Ramos (cell line): ENCODE results near the gene FRMD8.

Experiments
- in situ Hi-C: fragments of 300-500 bp; cut with MboI; formaldehyde crosslinking; loops from one replicate; pipeline ENCODE4 v1.14.3; 2022; ENCODE audit warnings: low sequenced_read_pairs; ENCODE audit not compliant: unreplicated experiment

Gene FRMD8

DNA sequence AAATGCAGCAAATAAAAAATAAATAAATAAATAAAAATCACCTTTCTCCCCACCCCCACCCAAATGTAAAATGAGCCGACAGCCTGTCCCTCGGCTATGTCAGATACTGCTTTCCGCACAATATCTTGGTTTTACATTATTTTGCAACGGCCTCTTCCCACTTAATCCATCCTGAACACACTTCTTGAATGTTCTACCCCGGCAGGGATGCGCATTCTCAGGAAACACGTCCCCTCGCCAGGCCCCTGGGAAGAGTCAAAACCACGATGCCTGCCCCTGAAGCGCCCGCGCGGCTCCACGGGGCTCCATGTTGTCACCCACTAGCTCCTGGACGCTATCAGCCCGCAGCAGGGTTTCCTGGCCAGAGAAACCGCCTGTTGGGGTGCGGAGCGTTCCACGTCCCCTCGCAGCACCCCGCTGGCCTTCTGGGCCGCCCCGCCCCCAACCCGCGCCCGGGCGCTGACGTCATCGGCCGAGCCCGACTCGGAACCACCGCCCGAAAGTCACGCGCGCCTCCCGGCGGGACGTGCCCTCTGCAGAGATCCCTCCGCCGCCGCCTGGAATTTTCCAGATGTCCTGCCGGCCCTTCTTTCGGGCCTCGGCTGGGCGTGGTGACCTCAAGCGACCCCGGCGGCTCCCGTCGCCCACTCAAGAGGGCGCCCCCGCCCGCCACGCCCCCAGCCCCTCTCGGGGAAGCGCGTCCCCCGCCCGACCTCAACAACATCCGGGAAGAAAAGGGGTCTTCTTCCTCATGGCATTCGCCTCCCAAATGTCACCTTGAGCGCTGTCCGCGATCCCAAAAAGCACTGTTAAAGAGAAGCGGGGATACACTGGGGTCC lies 35.6 kb downstream of the FRMD8 start:
- in situ Hi-C loops: no loop called here

- in situ Hi-C loops: no loop called here
These were observed 36.4 kb downstream of the FRMD8 start, which contains the start of gene NEAT1 for GRCh38 chr11:65422633-65423515. TSS of gene NEAT1 (plus strand) at chr11:65422798.

- in situ Hi-C loops: no loop called here
These were observed 37.2 kb downstream of the FRMD8 start for GRCh38 chr11:65423516-65424204.

GRCh38 chr11:65424205-65425104 lies 38.0 kb downstream of the FRMD8 start:
- in situ Hi-C loops: no loop called here

- in situ Hi-C loops: no loop called here
These were observed 38.9 kb downstream of the FRMD8 start for GRCh38 chr11:65425105-65425970.

DNA sequence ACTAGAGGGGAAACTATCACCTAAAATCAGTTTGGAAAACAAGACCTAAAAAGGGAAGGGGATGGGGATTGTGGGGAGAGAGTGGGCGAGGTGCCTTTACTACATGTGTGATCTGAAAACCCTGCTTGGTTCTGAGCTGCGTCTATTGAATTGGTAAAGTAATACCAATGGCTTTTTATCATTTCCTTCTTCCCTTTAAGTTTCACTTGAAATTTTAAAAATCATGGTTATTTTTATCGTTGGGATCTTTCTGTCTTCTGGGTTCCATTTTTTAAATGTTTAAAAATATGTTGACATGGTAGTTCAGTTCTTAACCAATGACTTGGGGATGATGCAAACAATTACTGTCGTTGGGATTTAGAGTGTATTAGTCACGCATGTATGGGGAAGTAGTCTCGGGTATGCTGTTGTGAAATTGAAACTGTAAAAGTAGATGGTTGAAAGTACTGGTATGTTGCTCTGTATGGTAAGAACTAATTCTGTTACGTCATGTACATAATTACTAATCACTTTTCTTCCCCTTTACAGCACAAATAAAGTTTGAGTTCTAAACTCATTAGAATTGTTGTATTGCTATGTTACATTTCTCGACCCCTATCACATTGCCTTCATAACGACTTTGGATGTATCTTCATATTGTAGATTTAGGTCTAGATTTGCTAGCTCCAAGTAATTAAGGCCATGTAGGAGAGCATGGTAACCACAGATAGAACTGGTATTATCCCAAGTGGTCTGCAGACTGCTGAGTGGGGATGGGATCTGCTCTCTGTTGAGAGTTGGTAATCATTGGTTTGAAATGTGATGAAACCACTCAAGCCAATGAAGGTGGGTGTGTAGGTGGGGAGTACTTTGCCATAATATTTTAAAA lies 39.8 kb downstream of the FRMD8 start:
- in situ Hi-C loops: no loop called here

- in situ Hi-C loops: no loop called here
These were observed 40.6 kb downstream of the FRMD8 start for GRCh38 chr11:65426839-65427690.

GRCh38 chr11:65427691-65428577 lies 41.5 kb downstream of the FRMD8 start:
- in situ Hi-C loops: no loop called here

DNA sequence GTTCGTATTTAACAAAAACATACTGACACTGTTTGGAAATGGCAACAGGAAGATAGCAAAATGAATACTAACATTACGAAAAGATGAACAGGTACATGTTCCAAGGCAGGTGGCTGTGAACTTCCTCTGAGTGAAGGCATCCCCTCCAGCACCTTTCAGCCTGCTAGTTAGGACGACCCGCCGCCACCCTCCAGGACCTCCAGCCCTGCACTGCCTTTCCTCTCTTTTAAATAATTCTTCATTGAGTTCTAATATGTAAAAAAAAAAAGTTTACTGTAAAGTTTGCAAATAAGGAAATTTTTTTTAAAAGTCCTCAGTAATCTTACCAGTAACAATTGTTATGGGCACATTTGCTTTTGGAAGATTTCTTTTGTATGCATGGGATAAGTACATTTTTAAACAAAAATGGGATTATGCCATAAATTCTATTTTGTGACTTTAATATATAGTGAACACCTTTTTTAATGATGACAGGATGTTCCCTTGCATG lies 42.2 kb downstream of the FRMD8 start:
- in situ Hi-C loops: no loop called here

DNA sequence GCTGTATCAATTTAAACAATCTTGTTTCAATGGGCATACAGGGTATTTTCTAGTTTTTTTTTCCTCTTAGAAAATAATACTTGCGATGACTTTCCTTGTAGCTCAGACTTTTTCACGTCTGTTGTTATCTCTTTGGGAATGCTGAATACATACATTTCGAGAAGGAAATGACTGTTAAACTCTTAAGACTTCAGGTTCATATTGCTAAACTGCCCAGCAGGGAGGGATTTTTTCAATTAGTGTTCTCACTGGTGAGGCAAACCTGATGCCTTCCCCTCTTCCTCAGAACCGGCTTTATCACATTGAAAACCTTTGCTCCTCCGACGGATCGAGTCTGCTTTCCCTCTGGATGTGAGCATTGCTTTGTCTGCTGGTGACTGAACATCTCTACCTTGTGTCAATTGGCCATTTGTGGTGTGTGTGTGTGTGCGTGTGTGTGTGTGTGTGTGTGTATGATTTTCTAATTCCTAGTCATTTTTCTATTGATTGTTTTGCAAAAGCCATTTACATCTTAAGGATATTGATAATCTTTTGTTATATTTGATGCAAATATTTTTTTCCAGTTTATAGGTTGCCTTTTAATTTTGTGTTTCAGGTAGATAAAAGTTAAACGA lies 42.7 kb downstream of the FRMD8 start:
- in situ Hi-C loops: no loop called here

DNA sequence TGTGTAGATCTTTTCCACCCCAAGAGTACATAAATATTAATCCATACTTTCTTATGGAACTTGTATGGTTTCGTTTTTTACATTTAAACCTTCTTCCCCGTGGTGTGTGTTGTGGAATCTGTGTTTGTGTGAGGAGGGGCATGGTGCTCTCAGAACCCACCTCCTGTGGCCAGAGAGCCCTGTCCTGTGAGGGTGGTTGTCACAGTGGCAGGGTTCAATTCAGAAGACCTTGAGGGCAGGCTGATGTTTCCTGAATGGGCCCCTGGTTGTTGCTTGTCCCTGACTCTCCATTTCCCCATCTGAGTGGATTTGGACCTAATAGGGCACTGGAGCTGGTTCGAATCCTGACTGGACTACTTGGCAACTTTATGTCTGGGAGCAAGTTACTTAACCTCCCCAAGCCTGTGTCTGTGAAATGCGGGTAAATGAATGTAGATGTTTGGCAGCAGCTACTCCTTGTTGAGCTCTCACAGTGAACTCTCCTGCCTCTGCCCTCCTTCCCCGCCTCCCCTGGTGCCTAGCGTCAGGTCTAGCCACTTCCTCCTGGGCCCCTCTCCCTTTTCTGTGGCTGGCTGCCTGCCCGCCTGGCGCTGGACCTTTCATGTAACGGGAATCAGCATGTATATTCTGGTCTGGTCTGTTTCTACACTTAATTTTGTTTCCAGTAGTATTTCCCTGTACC lies 43.4 kb downstream of the FRMD8 start:
- in situ Hi-C loops: no loop called here

- in situ Hi-C loops: no loop called here
These were observed 44.2 kb downstream of the FRMD8 start for GRCh38 chr11:65430406-65431217.

DNA sequence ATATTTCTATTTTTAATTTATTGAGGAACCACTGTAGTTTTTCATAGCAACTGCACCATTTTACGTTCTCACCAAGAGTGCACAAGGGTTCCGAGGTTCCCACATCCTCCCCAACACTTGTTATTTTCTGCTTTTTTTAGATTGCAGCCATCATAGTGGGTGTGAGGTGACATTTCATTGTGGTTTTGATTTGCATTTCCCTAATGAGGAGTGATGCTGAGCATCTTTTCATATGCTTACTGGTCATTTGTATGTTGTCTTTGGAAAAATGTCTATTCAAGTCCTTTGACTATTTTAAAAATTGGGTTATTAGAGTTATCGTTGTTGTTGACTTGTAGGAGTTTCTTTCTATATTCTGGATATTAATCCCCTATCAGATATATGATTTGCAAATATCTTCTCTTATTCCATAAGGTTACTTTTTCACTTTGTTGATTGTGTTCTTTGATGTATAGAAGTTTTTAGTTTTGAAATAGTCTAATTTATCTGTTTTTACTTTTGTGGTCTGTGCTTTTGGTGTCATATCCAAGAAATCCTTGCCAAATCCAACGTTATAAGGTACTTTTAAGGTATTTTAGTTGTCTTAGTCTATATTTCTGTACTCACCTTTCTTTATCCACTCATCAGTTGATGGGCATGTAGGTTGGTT lies 45.1 kb downstream of the FRMD8 start:
- in situ Hi-C loops: no loop called here
